ENCODE results near the gene RPL10. TPM values are rescaled to one million over a fixed set of nuclear protein-coding genes. Genes with fewer than 3 reads are reported as not detected.

Gene RPL10
- total RNA-seq, 1 donor from 2014 or later: 1,850 TPM

DNA sequence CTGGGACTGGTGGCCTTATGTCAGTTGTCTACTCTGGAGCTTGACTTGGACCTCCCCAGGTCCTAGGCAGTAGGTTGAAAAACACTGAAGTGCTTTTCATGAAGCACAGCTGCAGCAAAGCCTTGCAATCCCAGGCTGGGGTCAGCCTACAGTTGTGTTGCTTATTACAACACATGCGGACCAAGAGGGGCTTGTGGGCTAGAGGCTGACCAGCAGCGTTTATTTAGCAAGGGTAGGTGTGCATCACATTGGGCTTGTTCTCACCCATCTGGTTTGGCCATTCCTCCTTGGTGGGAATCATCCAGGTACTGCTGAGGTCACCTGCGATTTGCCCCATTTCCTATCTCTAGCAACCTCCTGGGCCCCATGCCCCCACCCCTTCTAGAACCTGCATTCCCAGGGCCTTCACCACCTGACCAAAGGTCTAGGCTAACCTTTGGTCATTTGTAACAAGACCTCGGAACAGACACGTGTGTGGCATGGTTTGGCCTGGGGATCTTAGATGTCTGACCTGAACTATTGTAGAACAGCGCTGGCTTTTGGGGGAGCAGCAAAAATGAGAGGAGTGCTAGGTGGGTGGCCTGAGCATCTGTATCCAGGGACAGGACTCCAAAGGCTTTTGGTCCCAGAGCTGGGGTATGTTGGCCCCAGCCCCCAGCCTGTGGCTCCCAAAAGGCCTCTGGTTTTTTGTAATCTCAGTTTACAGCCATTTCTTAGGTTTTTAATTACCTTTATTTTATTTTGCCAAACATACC lies 3.0 kb downstream of the RPL10 start:
- TF ChIP-seq, protein P1, sequence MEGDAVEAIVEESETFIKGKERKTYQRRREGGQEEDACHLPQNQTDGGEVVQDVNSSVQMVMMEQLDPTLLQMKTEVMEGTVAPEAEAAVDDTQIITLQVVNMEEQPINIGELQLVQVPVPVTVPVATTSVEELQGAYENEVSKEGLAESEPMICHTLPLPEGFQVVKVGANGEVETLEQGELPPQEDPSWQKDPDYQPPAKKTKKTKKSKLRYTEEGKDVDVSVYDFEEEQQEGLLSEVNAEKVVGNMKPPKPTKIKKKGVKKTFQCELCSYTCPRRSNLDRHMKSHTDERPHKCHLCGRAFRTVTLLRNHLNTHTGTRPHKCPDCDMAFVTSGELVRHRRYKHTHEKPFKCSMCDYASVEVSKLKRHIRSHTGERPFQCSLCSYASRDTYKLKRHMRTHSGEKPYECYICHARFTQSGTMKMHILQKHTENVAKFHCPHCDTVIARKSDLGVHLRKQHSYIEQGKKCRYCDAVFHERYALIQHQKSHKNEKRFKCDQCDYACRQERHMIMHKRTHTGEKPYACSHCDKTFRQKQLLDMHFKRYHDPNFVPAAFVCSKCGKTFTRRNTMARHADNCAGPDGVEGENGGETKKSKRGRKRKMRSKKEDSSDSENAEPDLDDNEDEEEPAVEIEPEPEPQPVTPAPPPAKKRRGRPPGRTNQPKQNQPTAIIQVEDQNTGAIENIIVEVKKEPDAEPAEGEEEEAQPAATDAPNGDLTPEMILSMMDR (IDR thresholded peaks at IDR 0.05; ENCODE audit: borderline replicate concordance): no peak
- no peak overlapping the region for H3K4me3 ChIP-seq
- no peak for DNase-seq
- no peak overlapping the region for H3K27ac ChIP-seq (replicated peaks)
- H3K9me3 ChIP-seq (replicated peaks): no peaks in the 10 kb centered on the region
- H3K4me1 ChIP-seq: peaks cover 22% of the 10 kb centered on the region
- intact Hi-C loops (cut with micrococcal nuclease): no loop called here
- peaks cover 25% of the 10 kb centered on the region for H3K36me3 ChIP-seq
- H3K27me3 ChIP-seq (ENCODE audit: low read depth): no peaks in the 10 kb centered on the region

DNA sequence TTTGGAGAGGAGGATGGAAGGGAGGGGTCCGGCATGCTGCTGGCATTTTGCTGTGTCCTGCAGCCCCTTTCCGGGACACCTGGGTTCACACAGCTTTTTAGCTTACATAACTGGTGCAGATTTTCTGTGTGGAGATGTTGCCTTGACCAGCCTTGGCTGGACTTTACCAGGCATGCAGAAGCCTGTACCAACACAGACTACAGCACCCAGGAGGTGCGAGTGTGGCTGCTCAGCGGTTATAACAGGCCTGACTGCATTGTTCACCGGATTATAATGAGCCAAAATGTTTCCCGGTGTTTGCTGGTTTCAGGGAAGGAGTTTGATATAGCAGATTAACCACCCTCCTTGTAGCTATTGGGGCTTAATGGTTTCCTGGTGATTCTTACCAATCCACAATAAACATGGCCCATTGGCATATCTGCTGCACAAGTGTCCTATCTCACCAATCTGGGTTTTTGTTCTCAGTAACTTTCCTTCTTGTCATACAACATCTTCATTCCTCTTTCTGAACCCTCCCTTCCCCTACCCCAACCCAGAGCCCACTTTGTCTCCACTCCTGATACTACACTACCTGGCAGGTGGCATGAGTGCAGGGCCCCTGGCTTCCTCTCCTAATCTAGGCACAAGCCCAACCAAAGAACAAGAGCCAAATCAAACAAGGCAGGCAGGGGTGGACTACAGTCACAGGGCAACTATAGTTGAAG lies 3.9 kb downstream of the RPL10 start:
- H3K4me1 ChIP-seq: peaks cover 19% of the 10 kb centered on the region
- H3K4me3 ChIP-seq: no peak overlapping the region
- no peak overlapping the region for H3K27ac ChIP-seq (replicated peaks)
- H3K27me3 ChIP-seq (ENCODE audit: low read depth): no peaks in the 10 kb centered on the region
- H3K36me3 ChIP-seq: peaks cover 25% of the 10 kb centered on the region
- intact Hi-C loops (cut with micrococcal nuclease): no loop called here
- TF ChIP-seq, protein P1 (IDR thresholded peaks at IDR 0.05; ENCODE audit: borderline replicate concordance): no peak
- DNase-seq: no peak
- no peaks in the 10 kb centered on the region for H3K9me3 ChIP-seq (replicated peaks)

DNA sequence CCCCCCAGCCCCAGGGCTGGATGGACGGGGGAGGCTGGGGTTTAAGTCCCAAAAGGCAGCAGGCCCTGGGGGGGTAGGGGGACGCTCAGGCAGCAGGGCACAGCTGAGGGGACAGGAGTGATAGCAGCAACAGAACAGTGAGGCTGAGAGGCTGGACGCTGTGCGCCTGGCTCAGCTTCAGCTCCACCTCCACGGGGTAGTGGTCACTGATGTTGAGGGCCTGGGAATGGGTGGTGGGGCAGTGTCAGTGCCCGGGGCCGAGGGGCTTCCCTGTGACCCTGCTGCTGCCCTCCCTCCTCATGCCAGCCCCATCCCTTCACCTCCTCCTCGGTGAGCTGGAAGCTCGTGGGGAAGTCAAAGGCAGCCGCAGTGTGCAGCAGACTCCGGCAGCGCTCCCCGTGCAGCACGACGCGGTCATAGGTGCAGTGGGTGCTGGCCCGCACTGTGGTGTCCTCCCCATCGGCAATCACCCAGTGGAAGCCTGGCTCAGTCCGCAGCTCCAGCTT lies 4.5 kb downstream of the RPL10 start:
- intact Hi-C loops (cut with micrococcal nuclease): no loop called here
- TF ChIP-seq, protein P1 (IDR thresholded peaks at IDR 0.05; ENCODE audit: borderline replicate concordance): no peak

DNA sequence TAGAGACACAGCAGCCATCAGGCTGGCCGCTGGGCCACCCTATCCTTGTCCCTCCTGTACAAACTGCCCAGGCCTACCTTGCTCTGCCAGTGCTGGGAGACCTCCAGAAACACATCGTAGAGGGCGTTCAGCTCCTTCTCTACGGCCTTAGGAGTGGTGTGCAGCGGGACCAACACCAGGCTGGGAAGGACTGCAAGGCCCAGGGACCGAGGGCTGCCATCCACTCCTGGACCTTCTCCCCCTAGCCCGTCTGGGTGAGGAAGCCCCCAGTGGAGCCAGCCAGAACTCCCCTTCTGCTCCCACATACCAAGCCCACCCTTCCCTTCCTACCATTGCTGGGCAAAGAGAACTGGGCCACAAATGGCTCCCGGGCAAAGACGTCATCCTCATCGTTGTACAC lies 5.0 kb downstream of the RPL10 start:
- H3K9me3 ChIP-seq (replicated peaks): no peaks in the 10 kb centered on the region
- TF ChIP-seq, protein P1 (IDR thresholded peaks at IDR 0.05; ENCODE audit: borderline replicate concordance): no peak

More for the DNA sequence above, 4.5 kb downstream of the RPL10 start:
- Histone ChIP-seq H3K4me3 (no peak overlapping the region), H3K27ac (replicated peaks) (no peak overlapping the region), H3K36me3 (peaks cover 25% of the 10 kb centered on the region), H3K27me3 (ENCODE audit: low read depth) (no peaks in the 10 kb centered on the region), H3K9me3 (replicated peaks) (no peaks in the 10 kb centered on the region), H3K4me1 (peaks cover 17% of the 10 kb centered on the region)
- DNase-seq: no peak

DNA sequence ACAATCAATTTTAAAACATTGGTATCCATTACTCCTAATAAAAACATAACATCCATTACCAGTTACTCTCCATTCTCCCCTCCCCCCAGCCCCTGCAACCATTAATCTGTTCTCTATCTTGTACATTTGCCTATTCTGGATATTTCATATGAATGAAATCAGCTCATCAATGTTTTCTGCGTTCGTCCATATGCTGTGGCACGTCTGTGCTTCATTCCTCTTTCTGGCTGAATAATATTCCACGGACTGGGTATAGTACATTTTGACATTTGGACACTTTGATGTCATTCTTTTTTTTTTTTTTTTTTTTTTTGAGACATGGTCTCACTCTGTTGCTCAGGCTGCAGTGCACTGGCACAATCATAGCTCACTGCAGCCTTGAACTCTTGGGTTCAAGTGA lies 5.7 kb downstream of the RPL10 start:
- Histone ChIP-seq H3K27me3 (ENCODE audit: low read depth) (no peaks in the 10 kb centered on the region), H3K4me3 (no peak overlapping the region), H3K4me1 (peaks cover 16% of the 10 kb centered on the region), H3K36me3 (peaks cover 25% of the 10 kb centered on the region), H3K27ac (replicated peaks) (no peak overlapping the region), H3K9me3 (replicated peaks) (no peaks in the 10 kb centered on the region)
- TF ChIP-seq, protein P1 (IDR thresholded peaks at IDR 0.05; ENCODE audit: borderline replicate concordance): no peak
- no peak for DNase-seq
- intact Hi-C loops (cut with micrococcal nuclease): no loop called here

More for the DNA sequence above, 5.0 kb downstream of the RPL10 start:
- intact Hi-C loops (cut with micrococcal nuclease): no loop called here
- H3K27ac ChIP-seq (replicated peaks): no peak overlapping the region
- peaks cover 25% of the 10 kb centered on the region for H3K36me3 ChIP-seq
- peaks cover 17% of the 10 kb centered on the region for H3K4me1 ChIP-seq
- H3K4me3 ChIP-seq: no peak overlapping the region
- DNase-seq: no peak
- no peaks in the 10 kb centered on the region for H3K27me3 ChIP-seq (ENCODE audit: low read depth)
